Measurements from ENCODE around the gene DNAJC28.

The DNAJC28 gene

GRCh38 chr21:33540711-33541104, 49.2 kb upstream of the DNAJC28 start:
- POLR2A ChIA-PET, result no interaction called here
- CTCF ChIA-PET, result interaction anchor here (0.5 to 0.7 kb wide), 2 partner anchors 16 to 582 kb away, joined by 4 to 5 read pairs; no protein-coding TSS in a partner anchor
- TF ChIP-seq PRDM1 (tag by site-specific recombination; IDR thresholded peaks at IDR 0.05) (peak; percentile 42; the same call in 1 of the 2 replicates), SCRT2 (tag by site-specific recombination; IDR thresholded peaks at IDR 0.05) (peak; percentile 21; the same call in 1 of the 2 replicates), ZNF707 (tag by site-specific recombination; IDR thresholded peaks at IDR 0.05) (0 out of 2 replicates have a peak, but pooled peaks have one; percentile 13), ZNF423 (tag by site-specific recombination; IDR thresholded peaks at IDR 0.05) (no peak)
- no peaks in the 10 kb centered on the region for H3K9me3 ChIP-seq (ENCODE audit: control insufficient read depth, insufficient read depth, low read depth, low read length)
- no peak overlapping the region; the same call in 1 of the 2 replicates for H3K4me3 ChIP-seq (ENCODE audit: low read depth, low read length)
- H3K27ac ChIP-seq (ENCODE audit: extremely low read depth, low read depth, low read length), result no peak overlapping the region
- H3K4me1 ChIP-seq (ENCODE audit: control insufficient read depth, insufficient read depth, low read length), result peaks cover 11% of the 10 kb centered on the region
- peaks cover 28 to 43% of the 10 kb centered on the region in 2 experiments for H3K36me3 ChIP-seq (ENCODE audit: control insufficient read depth in 2 of 2, insufficient read depth in 1 of 2, low read length in 2 of 2)

GRCh38 chr21:33539616-33540015, 48.1 kb upstream of the DNAJC28 start:
- TF ChIP-seq KLF10 (tag by site-specific recombination; IDR thresholded peaks at IDR 0.05) (no peak), ZBTB21 (tag by site-specific recombination; IDR thresholded peaks at IDR 0.05) (no peak), ZNF704 (tag by site-specific recombination; IDR thresholded peaks at IDR 0.05) (no peak), ZNF18 (tag by site-specific recombination; IDR thresholded peaks at IDR 0.05) (no peak), OSR2 (tag by site-specific recombination; IDR thresholded peaks at IDR 0.05) (no peak), ZNF580 (tag by site-specific recombination; IDR thresholded peaks at IDR 0.05) (no peak), ZFHX2 (tag by site-specific recombination; conservative IDR thresholded peaks at IDR 0.05) (no peak), PATZ1 (tag by site-specific recombination; IDR thresholded peaks at IDR 0.05) (no peak), ZSCAN5A (tag by site-specific recombination; IDR thresholded peaks at IDR 0.05) (no peak), ZNF350 (tag by site-specific recombination; IDR thresholded peaks at IDR 0.05) (no peak), ZSCAN4 (tag by site-specific recombination; IDR thresholded peaks at IDR 0.05) (no peak), PRDM1 (tag by site-specific recombination; IDR thresholded peaks at IDR 0.05) (no peak), ZNF776 (tag by site-specific recombination; IDR thresholded peaks at IDR 0.05; ENCODE audit: borderline replicate concordance) (no peak), ZNF133 (tag by site-specific recombination; IDR thresholded peaks at IDR 0.05) (no peak)
- CTCF ChIA-PET, result interaction anchor here (0.6 to 0.7 kb wide), 2 partner anchors 19 to 320 kb away, joined by 4 read pairs; no protein-coding TSS in a partner anchor
- H3K4me1 ChIP-seq (ENCODE audit: control insufficient read depth, insufficient read depth, low read length), result peaks cover 5% of the 10 kb centered on the region; the same call in 1 of the 2 replicates
- no peak overlapping the region for H3K27ac ChIP-seq (ENCODE audit: extremely low read depth, low read depth, low read length)
- H3K36me3 ChIP-seq (ENCODE audit: control insufficient read depth in 2 of 2, insufficient read depth in 1 of 2, low read length in 2 of 2), result peaks cover 38 to 53% of the 10 kb centered on the region in 2 experiments
- POLR2A ChIA-PET, result no interaction called here
- H3K4me3 ChIP-seq (ENCODE audit: low read depth, low read length), result no peak overlapping the region
- no peaks in the 10 kb centered on the region for H3K9me3 ChIP-seq (ENCODE audit: control insufficient read depth, insufficient read depth, low read depth, low read length)
